Fibroblast of pulmonary artery (primary cell): ENCODE data around the gene C1orf50.
"Not testable (repeated sequence)": the region's sequence is repeated elsewhere in the genome, so short reads cannot be mapped to it uniquely, and the experiment has no call there.

Experiments
- DNase-seq: peaks from one replicate; pipeline ENCODE4 v3.0.0-alpha.2; 2010; ENCODE audit warnings: low read depth
- H3K4me3 ChIP-seq: replicated peaks from 2 replicates; pipeline ENCODE4 v1.5.1; 2011; ENCODE audit warnings: low read depth, mild to moderate bottlenecking, control low read depth, low read length, moderate library complexity
- CTCF ChIP-seq: IDR thresholded peaks from 2 replicates; pipeline ENCODE4 v1.5.1; 2011; ENCODE audit warnings: mild to moderate bottlenecking, control low read depth, low read length, inconsistent platforms; ENCODE audit errors: missing control alignments

Gene C1orf50

GRCh38 chr1:42745851-42746250, 21.2 kb upstream of the C1orf50 start:
- H3K4me3 ChIP-seq = no peak overlapping the region
- no peak for DNase-seq
- no peak for TF ChIP-seq CTCF

- no peak for TF ChIP-seq CTCF
- no peak overlapping the region for H3K4me3 ChIP-seq
- no peak for DNase-seq
These were observed 20.5 kb upstream of the C1orf50 start for GRCh38 chr1:42746436-42747105.

- peak; percentile 54 for TF ChIP-seq CTCF
- DNase-seq = peak; percentile 36
These were observed 19.9 kb upstream of the C1orf50 start for GRCh38 chr1:42747125-42747524.

GRCh38 chr1:42748021-42748420, 19.0 kb upstream of the C1orf50 start:
- TF ChIP-seq CTCF = no peak
- H3K4me3 ChIP-seq = no peak overlapping the region
- no peak for DNase-seq

More at GRCh38 chr1:42747125-42747524, 19.9 kb upstream of the C1orf50 start:
- no peak overlapping the region for H3K4me3 ChIP-seq

GRCh38 chr1:42748461-42749410, 18.3 kb upstream of the C1orf50 start:
- no peak for TF ChIP-seq CTCF
- H3K4me3 ChIP-seq = no peak overlapping the region
- no peak for DNase-seq

GRCh38 chr1:42750041-42750440, 17.0 kb upstream of the C1orf50 start:
- TF ChIP-seq CTCF = no peak
- DNase-seq = no peak
- no peak overlapping the region for H3K4me3 ChIP-seq

GRCh38 chr1:42751511-42752070, 15.5 kb upstream of the C1orf50 start:
- DNase-seq, H3K4me3 ChIP-seq: not testable (repeated sequence)
